Neural progenitor cell (in vitro differentiated cells): ENCODE measurements around the gene CDKN1A.

ENCODE experiments used
- CTCF ChIP-seq: fragments of 200-600 bp; sonication (generic); IDR thresholded peaks from 2 replicates; pipeline ENCODE4 v1.5.1; 2017; ENCODE audit warnings: antibody characterized with exemption, mild to moderate bottlenecking
- EZH2 ChIP-seq: fragments of 200-600 bp; sonication (generic); IDR thresholded peaks from 2 replicates; pipeline ENCODE4 v1.6.1; 2017; ENCODE audit warnings: antibody characterized with exemption, mild to moderate bottlenecking, moderate library complexity

GRCh38 chr6:36682328-36683144 lies 4.0 kb downstream of the CDKN1A start:
- TF ChIP-seq CTCF (no peak), EZH2 (no peak)
